GM12864 (cell line): ENCODE results near the gene EML1.
A peak's percentile ranks its signal among the peaks of the same experiment; 100 is the strongest.

Experiments
- DNase-seq: peaks from one replicate; pipeline ENCODE4 v3.0.0-alpha.2; 2011; ENCODE audit warnings: low read depth
- H3K4me3 ChIP-seq: 2 replicates; pipeline ENCODE4 v1.5.1; 2011; ENCODE audit warnings: mild to moderate bottlenecking, low read depth, low read length, control low read depth
- CTCF ChIP-seq: IDR thresholded peaks from 2 replicates; pipeline ENCODE4 v1.5.1; 2011; ENCODE audit warnings: low read depth, mild to moderate bottlenecking, moderate library complexity, low read length, control low read depth, inconsistent platforms; ENCODE audit errors: missing control alignments

The EML1 gene

GRCh38 chr14:99924379-99924778 lies 131.2 kb downstream of the EML1 start:
- no peak overlapping the region for H3K4me3 ChIP-seq
- DNase-seq, result no peak
- no peak for TF ChIP-seq CTCF

- no peak for TF ChIP-seq CTCF
- DNase-seq, result no peak
- no peak overlapping the region for H3K4me3 ChIP-seq
Observed at GRCh38 chr14:99925471-99925870, 132.3 kb downstream of the EML1 start.

- no peak for DNase-seq
- TF ChIP-seq CTCF, result no peak
- H3K4me3 ChIP-seq, result no peak overlapping the region
Observed at GRCh38 chr14:99928963-99929362, 135.8 kb downstream of the EML1 start.

GRCh38 chr14:99929601-99930000 lies 136.4 kb downstream of the EML1 start:
- H3K4me3 ChIP-seq, result no peak overlapping the region
- DNase-seq, result no peak
- TF ChIP-seq CTCF, result no peak

GRCh38 chr14:99930420-99931274 lies 137.4 kb downstream of the EML1 start:
- peak; percentile 31 for DNase-seq
- no peak overlapping the region for H3K4me3 ChIP-seq
- no peak for TF ChIP-seq CTCF

GRCh38 chr14:99931308-99931707 lies 138.1 kb downstream of the EML1 start:
- no peak for DNase-seq
- H3K4me3 ChIP-seq, result no peak overlapping the region
- no peak for TF ChIP-seq CTCF

GRCh38 chr14:99936056-99936455 lies 142.8 kb downstream of the EML1 start:
- no peak overlapping the region for H3K4me3 ChIP-seq
- no peak for TF ChIP-seq CTCF
- no peak for DNase-seq
